Measurements from ENCODE around the gene MORN4. TPM values are rescaled to one million over a fixed set of nuclear protein-coding genes. Genes with fewer than 3 reads are reported as not detected.
"Not testable (repeated sequence)": the region's sequence is repeated elsewhere in the genome, so short reads cannot be mapped to it uniquely, and the experiment has no call there.

Gene MORN4
- total RNA-seq, 1 donor from 2014 or later, result 15.8 TPM

DNA sequence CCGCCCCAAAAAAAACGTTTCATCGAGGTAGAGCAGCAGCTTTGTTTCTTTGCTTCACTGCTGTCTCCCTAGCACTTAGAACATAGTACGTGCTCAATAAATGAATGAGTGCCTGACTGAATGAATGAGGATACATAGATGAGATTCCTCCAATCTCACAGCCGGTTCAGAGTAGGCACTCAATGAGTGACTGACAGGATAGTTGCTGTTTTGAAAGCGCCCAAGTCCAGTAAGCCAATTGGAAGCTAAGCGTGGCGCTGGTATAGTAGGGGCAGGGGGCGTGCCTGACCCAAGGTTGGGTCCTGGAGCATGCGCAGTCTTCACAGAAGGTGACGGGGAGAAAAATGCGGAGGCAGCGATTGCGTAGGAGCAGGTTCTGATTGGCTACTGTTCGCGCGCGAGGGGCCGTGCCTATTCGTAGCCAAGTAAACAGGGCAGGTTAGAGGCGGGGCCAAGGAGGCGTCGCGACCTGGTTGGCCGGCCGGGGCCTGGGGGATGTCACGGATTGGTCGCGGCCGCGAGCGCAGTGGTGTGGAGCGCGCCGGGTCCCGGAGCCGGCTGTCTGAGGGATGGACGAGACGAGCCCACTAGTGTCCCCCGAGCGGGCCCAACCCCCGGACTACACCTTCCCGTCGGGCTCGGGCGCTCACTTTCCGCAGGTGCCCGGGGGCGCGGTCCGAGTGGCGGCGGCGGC is 7.0 kb upstream of the MORN4 start, which contains the start of gene PI4K2A:
PI4K2A (plus strand) TSS at position 498 of the 694 bp plus-strand sequence; CDS start at position 570, 72 bp downstream.
- H3K4me1 Mint-ChIP-seq (ENCODE audit: unreplicated experiment), result peaks cover 20% of the 10 kb centered on the region
- peak; percentile 98 for DNase-seq (ENCODE audit: extremely low spot score, unreplicated experiment)
- no peaks in the 10 kb centered on the region for H3K27me3 Mint-ChIP-seq
- H3K4me3 Mint-ChIP-seq, result peak within 1 kb of the TSS; percentile 99
- peaks cover 8% of the 10 kb centered on the region for H3K36me3 Mint-ChIP-seq
- H3K27ac Mint-ChIP-seq, result peak within 1 kb of the TSS; percentile 96
- H3K9me3 Mint-ChIP-seq, result no peaks in the 10 kb centered on the region
- TF ChIP-seq, protein P1, sequence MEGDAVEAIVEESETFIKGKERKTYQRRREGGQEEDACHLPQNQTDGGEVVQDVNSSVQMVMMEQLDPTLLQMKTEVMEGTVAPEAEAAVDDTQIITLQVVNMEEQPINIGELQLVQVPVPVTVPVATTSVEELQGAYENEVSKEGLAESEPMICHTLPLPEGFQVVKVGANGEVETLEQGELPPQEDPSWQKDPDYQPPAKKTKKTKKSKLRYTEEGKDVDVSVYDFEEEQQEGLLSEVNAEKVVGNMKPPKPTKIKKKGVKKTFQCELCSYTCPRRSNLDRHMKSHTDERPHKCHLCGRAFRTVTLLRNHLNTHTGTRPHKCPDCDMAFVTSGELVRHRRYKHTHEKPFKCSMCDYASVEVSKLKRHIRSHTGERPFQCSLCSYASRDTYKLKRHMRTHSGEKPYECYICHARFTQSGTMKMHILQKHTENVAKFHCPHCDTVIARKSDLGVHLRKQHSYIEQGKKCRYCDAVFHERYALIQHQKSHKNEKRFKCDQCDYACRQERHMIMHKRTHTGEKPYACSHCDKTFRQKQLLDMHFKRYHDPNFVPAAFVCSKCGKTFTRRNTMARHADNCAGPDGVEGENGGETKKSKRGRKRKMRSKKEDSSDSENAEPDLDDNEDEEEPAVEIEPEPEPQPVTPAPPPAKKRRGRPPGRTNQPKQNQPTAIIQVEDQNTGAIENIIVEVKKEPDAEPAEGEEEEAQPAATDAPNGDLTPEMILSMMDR (conservative IDR thresholded peaks at IDR 0.05), result no peak

DNA sequence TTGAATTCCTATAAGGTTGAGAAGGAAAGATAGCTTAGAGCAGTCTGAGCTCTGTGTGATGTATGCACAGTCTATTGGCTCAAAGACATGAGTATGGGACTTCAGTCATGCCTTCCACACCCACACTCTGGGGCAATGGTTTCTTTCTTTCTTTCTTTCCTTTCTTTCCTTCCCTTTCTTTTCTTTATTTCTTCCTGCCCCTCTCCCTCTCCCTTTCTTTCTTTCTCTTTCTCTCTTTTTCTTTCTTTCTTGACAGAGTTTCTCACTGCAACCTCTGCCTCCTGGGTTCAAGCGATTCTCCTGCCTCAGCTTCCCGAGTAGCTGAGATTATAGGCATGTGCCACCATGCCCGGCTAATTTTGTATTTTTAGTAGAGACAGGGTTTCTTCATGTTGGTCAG is 5.8 kb upstream of the MORN4 start:
- H3K4me1 Mint-ChIP-seq (ENCODE audit: unreplicated experiment), result peaks cover 20% of the 10 kb centered on the region
- H3K27ac Mint-ChIP-seq; DNase-seq (ENCODE audit: extremely low spot score, unreplicated experiment); H3K9me3 Mint-ChIP-seq; H3K27me3 Mint-ChIP-seq; H3K36me3 Mint-ChIP-seq; H3K4me3 Mint-ChIP-seq: not testable (repeated sequence)

DNA sequence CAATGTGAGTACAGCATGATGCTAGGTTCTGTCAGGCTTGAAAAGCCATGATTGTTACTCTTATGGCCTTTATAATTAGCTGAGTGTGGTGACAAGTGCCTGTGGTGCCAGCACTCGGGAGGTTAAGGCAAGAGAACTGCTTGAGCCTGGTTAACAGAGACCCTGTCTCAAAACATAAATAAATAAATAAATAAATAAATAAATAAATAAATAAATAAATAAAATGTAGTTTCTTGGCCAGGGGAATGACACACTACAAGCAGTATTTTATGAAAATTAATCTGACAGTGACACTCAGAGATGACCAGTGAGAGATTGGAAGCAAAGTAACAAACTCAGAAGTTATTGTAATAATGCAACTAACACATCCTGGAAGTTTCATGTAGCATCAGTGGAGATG is 2.3 kb upstream of the MORN4 start:
- no peak for DNase-seq (ENCODE audit: extremely low spot score, unreplicated experiment)
- Mint-ChIP-seq H3K9me3 (no peaks in the 10 kb centered on the region), H3K36me3 (no peaks in the 10 kb centered on the region), H3K27me3 (no peaks in the 10 kb centered on the region), H3K4me3 (no peak overlapping the region), H3K4me1 (ENCODE audit: unreplicated experiment) (peaks cover 16% of the 10 kb centered on the region), H3K27ac (no peak overlapping the region)
- TF ChIP-seq, protein P1 (conservative IDR thresholded peaks at IDR 0.05), result no peak

DNA sequence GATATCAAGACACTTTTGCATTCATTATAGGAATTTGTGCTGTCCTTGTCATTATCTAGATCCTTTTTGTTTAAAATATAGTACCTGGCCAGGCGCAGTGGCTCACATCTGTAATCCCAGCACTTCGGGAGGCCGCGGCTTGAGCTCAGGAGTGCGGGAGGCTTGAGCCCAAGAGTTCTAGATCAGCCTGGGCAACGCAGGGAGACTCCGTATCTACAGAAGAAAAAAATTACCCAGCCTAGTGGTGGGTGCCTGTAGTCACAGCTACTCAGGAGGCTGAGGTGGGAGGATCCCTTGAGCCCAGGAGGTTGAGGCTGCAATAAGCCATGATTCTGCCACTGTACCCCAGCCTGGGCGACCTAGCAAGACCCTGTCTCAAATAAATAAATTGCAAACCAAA is 621 bp upstream of the MORN4 start:
- peaks cover 13% of the 10 kb centered on the region for H3K4me1 Mint-ChIP-seq (ENCODE audit: unreplicated experiment)
- DNase-seq (ENCODE audit: extremely low spot score, unreplicated experiment), result no peak
- H3K27ac Mint-ChIP-seq, result peak overlapping the region; percentile 93
- H3K36me3 Mint-ChIP-seq, result no peaks in the 10 kb centered on the region
- no peaks in the 10 kb centered on the region for H3K9me3 Mint-ChIP-seq
- peak overlapping the region; percentile 99 for H3K4me3 Mint-ChIP-seq
- no peaks in the 10 kb centered on the region for H3K27me3 Mint-ChIP-seq
- TF ChIP-seq, protein P1 (conservative IDR thresholded peaks at IDR 0.05), result peak; percentile 70

DNA sequence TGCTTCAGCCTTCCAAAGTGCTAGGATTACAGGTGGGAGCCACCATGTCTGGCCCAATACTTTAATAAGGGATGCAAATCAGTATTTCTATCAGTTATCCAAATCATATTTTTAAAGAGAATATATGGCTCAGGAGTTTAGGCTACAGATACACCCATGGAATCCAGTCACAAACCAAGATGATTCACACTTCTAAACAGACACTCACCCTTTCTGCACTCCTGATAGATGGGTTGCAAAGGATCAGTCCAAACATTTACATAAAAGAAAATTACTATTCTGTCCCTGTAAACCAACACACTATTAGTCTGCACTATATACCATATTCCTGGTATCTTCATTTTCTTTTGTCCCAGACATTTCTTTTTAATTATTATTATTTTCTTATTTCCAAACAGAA is 2.2 kb downstream of the MORN4 start:
- TF ChIP-seq, protein P1 (conservative IDR thresholded peaks at IDR 0.05), result no peak
- Mint-ChIP-seq H3K4me1 (ENCODE audit: unreplicated experiment) (peaks cover 13% of the 10 kb centered on the region), H3K4me3 (peak overlapping the region; percentile 31), H3K27me3 (no peaks in the 10 kb centered on the region), H3K36me3 (no peaks in the 10 kb centered on the region), H3K9me3 (no peaks in the 10 kb centered on the region), H3K27ac (no peak overlapping the region)
- no peak for DNase-seq (ENCODE audit: extremely low spot score, unreplicated experiment)

DNA sequence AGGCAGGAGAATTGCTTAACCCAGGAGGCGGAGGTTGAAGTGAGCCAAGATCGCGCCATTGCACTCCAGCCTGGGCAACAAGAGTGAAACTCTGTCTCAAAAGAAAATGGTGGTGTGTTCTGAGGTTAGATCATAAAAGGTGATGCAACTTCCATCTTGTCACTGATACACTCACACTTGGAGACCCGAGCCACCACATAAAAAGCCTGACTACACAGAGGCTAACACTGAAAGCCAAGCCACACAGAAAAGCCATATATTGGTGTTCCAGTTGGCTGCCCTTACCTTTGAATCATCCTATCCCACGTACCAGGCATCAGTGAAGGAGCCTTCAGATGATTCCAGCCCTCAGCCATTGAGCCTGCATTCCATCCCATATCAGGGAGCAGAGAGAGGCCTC is 4.0 kb downstream of the MORN4 start:
- DNase-seq (ENCODE audit: extremely low spot score, unreplicated experiment), result no peak
- H3K27me3 Mint-ChIP-seq, result no peaks in the 10 kb centered on the region
- peaks cover 13% of the 10 kb centered on the region for H3K4me1 Mint-ChIP-seq (ENCODE audit: unreplicated experiment)
- no peaks in the 10 kb centered on the region for H3K36me3 Mint-ChIP-seq
- no peaks in the 10 kb centered on the region for H3K9me3 Mint-ChIP-seq
- TF ChIP-seq, protein P1 (conservative IDR thresholded peaks at IDR 0.05), result no peak
- no peak overlapping the region for H3K27ac Mint-ChIP-seq
- H3K4me3 Mint-ChIP-seq, result no peak overlapping the region
